HT-29 (cell line): Measurements from ENCODE around the gene NCOR1. TPM values are rescaled to one million over a fixed set of nuclear protein-coding genes. Genes with fewer than 3 reads are reported as not detected.
"Not testable (repeated sequence)": the region's sequence is repeated elsewhere in the genome, so short reads cannot be mapped to it uniquely, and the experiment has no call there.

Experiments
- DNase-seq: peaks from one replicate; pipeline ENCODE4 v3.0.0-alpha.2; 2015; ENCODE audit warnings: low spot score
- total RNA-seq: library from RNA; depleted of rRNA; stranded (reverse); fragments of >200 nt; shearing (Covaris generic); gene quantifications from 2 replicates; pipeline ENCODE4 v1.2.3, GENCODE V29; 2014

The NCOR1 gene
- total RNA-seq, 1 experiment from 2014 or later = 67.7 TPM

DNA sequence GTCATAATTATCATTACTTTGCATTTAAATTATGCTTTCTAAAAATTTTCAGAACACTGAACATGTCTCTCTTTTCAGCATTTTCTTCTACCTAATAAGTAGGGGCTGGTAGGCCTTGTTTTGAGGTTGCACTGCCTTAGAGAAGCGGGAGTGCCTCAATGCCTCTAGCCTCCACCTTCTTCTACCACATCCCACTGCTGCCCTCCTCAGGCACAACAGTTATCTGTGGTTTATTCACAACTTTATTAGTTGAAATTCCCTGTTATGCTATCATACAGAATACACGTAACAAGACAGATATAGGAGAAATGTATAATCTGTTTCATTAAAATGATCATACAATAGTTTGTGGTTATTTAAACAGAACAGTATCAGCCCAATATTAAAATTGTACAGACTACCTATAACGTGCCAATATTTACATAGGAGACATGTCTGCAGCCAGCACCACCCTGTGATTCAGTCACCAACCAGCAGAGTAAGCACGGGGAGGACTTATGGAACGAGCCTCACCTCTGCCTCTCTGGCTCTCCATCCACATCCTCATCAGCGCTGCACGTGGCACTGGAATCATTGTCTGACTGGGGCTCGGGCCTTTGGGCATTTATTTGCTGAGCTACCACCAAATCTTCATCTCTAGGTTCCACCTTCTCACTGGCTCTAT lies 114.5 kb downstream of the NCOR1 start:
- peak; percentile 25 for DNase-seq

DNA sequence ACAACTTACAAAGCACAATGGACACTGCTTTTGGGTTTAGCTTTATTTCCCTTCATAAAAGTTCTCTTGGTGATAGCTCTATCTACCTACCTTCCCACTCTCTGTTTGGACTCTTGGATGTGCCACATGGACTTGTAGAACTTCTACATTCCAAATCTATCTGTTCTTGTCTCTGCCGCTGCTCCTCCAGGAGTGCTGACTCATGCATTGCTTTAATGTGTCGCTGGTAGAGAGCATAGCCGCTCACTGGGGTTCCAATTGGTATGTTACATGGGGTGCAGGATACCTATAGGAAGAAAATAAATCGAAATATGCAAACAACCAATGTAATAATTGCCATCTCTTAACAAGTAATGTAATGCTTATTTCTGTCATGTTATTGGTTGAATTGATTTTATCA lies 123.6 kb downstream of the NCOR1 start:
- no peak for DNase-seq

DNA sequence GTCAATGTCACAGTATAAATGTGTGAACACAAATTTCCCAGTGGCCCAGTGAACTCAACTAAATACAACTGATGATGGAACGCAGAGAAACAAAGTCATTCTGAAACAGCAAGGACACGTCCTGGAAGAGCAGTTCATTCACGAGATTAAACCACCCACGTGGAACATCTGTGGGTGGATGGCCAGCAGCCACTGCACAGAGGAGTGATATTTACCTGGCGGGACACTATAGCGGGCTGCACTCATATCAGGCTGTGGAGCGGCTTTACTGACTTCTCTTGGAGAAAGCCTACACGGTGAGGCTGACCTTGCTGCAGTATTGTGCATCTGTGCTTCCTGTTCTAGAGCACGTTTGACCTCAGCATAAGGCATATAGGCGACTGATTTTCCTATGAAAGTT lies 128.4 kb downstream of the NCOR1 start:
- no peak for DNase-seq

DNA sequence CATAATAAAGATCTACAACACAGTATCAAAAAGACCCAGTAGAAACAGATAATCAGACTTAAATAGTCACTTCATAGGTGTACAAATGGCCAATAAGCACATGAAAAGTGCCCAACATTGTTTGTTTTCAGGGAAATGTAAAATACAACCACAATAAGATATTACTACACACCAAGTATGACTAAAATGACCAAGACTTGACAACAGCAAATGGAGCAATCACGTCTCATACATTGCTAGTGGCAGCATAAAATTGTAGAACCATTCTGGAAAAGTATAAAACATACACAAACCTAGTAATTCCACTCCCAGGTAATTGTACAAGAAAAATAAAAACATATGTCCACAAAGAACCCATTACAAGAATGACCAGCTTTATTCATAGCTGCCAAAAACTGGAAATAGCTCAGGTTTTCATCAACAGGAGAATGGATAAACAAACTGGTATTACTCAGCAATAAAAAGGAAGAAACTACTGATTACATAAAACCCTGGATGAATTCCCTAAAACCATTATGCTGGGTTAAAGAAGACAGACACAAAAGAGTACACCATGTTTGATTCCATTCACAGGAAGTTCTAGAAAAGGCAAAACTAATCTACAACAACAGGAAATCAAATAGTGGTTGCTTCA lies 130.2 kb downstream of the NCOR1 start:
- no peak for DNase-seq

DNA sequence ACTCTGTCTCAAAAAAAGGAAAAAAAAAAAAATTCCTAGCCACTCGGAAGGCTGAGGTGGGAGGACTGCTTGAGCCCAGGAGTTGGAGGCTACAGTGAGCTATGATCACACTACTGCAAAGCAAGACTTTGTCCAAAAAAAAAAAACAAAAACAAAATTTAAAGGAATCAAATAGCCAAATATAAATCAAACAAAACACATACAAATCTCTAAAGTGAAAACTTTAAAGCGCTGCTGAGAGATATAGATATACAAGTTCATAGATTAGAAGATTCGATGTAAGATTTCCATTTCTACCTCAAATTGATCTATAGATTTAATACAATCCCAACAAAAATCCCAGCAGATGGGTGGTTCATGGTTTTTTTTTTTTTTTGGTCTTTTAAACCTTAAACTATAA lies 132.1 kb downstream of the NCOR1 start:
- no peak for DNase-seq

DNA sequence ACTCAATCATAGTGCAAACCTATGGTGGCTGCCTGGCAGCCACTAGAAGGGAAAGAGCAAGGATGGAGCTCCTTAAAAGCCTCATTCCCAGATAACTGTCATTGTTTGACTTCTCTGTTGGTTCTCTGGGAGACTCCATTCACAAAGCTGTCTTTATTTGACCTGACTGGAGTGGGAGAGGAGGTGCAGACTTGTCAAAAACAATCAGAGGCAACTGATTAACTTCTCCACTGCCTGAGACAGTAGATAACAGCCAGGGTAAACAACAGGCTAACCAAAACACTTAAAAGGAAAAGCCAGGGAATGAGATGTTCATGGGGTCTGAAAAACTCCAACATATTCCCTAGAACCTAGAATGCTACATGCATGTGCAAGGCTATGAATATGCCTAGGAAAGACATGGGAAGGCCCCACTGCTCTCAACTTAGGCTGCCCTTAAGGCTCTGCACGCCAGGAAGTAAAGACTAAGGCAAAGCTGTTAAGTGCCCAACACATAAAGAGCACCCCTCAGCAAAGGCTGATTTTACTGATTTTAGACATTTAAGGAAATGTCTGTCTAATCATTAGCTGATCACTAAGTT lies 133.7 kb downstream of the NCOR1 start:
- DNase-seq = no peak

DNA sequence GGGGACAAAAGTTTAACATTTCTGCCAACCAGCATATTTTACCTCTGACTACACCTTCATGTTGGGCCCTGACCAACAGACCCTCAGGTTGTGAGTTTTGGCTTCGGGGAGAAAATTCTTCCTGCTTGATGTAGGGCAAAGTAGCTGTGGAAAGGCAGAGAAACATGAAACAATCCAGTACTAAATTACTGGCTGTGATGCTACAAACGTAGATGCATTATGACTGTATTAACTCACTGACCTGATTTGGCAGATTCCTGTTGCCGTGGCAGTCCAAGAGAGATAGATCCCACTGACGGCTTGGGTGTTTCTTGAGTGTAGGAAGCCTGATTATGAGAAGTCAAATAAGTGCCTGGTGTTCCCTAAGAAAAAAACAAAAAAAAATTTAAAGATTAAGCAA lies 135.0 kb downstream of the NCOR1 start:
- no peak for DNase-seq

DNA sequence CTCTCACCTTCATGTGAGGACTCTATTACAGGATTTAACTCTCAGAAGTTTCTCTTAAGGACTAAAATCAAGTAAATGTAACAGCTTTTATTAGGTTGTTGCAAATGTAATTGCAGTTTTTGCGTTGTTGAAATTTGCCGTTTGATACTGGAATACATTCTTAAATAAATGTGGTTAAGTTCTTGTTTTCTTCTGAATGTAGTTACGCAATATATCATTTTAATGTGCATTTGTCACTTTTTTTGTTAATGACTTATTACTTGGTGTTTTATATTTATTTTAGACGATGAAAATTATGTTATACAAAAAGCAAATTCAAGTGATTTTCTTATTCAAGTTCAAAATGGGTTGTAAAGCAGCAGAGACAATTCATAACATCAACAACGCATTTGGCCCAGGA lies 139.4 kb downstream of the NCOR1 start:
- DNase-seq = no peak

DNA sequence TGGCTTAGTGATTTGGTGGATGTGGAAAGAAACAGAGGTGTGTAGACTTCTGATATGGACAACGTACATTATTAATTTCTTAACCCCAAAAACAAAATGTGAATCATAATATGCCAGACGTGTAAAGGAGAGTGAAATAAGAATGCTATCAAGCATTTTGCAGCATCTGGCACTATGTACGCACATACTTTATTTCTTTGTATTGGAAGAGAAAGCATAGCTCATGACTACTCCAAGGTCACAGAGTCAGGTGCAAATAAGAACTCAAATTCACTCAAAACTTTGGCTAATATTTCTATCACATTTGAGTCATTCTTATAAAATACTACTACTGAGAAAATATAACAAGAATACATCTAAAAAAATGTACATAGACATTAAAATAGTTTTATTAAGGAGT lies 140.9 kb downstream of the NCOR1 start:
- DNase-seq = no peak

DNA sequence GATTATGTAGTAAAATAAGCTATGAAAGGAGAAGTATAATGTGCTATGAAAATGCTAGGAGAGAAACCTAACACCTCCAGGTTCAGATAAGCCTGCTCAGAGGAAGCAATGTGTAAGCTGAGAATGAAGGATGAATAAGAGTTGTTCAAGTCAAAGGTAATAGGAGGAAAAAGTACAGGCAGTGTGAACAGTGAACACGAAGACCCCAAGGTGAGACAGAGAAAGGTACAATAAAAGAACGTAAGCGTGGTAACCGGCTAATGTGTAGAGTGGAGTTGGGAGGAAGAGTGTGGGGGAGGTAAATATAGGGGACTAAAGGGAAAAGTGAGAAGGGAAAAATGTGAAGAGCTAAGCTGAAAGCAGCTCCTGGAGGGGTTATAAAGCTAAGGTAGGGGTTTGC lies 141.5 kb downstream of the NCOR1 start:
- DNase-seq = no peak

DNA sequence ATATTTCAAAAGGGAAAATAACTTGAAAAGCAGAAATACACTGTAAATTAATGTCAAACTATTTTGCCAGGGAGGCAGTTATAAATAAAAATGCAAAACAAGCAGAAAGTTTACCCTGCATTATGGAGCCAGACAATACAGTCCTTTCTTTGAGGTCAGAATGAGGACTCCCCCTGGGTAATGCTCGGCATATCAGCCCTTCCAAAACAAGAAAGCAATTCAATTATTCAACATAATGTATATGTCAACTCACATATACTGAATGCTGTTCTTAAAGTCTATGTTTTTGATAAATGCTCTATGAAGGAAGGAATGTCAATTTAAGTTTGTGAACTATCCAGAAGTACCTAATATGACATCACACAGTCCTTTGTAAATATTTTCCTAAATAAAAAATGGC lies 143.3 kb downstream of the NCOR1 start:
- DNase-seq = no peak

DNA sequence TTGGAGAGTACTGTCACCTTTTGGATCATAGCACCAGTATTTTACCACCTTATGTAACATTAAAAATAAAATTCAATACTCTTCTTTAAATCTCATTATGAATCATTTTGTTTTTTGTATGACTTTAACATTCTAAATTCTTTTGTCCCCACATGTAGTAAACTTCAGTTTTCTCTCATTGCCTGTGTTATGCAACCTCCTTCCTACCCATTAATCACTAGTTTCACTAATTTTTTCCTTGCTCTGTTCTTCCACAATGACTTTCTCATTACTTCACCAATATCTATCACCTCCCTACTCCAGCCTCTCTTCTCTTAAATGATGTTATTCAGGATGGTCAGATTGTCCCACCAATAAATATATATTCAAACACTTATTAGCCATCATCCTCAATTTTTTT lies 147.0 kb downstream of the NCOR1 start:
- DNase-seq = no peak

DNA sequence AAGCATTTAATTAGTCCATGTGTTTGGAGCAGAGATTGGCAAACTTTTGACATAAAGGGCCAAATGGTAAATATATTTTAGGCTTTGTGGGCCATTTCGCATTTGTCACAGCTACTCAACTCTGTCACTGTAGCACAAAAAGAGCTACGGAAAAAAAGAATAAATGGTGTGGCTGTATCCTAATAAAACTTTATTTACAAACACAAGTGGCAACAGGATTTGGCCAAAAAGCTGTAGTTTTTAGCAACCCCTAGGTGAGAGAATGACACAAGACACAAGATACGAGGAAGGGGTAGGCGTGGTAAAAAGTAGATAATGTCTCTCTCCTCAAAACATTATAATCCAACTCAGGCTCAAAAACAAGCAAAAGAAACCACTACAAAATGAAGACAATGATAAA lies 149.2 kb downstream of the NCOR1 start:
- no peak for DNase-seq

DNA sequence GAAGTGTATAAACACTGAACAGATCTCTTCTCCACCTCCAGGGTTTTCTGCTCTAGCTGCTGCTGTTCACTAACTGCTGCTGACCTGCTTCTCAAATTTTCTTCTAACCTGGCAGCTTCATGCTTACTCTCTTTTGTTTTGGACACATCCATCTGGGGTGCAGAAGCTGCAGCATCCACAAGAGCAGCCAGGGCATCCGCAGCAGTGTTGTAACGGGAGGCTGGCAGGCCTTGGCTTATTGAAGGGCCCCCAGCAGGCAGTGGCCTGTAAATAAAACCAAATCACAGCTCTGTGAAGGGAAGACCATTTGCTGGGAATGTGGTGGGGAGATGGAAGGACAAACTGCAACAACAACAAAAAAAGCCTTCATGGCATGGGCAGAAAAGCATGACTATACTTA lies 153.7 kb downstream of the NCOR1 start:
- DNase-seq = no peak

DNA sequence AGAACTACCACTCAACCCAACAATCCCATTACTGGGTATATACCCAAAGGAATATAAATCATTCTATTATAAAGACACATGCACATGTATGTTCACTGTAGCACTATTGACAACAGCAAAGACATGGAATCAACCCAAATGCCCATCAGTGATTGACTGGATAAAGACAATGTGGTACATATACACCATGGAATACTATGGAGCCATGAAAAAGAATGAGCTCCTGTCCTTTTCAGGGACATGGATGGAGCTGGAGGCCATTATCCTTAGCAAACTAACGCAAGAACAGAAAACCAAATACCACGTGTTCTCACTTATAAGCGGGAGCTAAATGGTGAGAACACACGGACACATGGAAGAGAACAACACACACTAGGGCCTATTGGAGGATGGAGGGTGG lies 160.2 kb downstream of the NCOR1 start:
- DNase-seq = not testable (repeated sequence)

DNA sequence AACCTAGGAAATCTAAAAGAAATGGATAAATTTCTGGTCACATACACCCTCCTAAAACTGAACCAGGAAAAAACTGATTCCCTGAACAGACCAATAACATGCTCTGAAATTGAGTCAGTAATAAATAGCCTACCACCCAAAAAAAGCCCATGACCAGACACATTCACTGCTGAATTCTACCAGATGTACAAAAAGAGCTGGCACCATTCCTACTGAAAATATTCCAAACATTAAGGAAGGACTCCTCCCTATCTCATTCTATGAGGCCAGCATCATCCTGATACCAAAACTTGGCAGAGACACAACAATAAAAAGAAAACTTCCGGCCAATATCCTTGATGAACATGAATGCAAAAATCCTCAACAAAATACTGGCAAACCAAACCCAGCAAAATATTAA lies 162.8 kb downstream of the NCOR1 start:
- DNase-seq = no peak

DNA sequence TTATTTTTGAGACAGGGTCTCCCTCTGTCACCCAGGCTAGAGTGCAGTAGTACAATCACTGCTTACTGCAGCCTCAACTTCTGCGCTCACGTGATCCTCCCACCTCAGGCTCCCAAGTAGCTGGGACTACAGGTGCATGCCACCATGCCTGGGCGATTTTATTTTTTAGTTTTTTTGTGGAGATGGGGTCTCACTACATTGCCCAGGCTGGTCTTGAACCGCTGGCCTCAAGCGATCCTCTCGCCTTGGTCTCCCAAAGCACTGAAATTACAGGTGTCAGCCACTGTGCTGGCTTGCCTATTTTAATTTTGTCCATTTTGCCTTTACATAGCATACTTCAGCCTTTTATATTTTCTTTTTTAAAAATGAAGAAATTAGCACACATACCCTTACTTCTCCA lies 164.5 kb downstream of the NCOR1 start:
- no peak for DNase-seq

DNA sequence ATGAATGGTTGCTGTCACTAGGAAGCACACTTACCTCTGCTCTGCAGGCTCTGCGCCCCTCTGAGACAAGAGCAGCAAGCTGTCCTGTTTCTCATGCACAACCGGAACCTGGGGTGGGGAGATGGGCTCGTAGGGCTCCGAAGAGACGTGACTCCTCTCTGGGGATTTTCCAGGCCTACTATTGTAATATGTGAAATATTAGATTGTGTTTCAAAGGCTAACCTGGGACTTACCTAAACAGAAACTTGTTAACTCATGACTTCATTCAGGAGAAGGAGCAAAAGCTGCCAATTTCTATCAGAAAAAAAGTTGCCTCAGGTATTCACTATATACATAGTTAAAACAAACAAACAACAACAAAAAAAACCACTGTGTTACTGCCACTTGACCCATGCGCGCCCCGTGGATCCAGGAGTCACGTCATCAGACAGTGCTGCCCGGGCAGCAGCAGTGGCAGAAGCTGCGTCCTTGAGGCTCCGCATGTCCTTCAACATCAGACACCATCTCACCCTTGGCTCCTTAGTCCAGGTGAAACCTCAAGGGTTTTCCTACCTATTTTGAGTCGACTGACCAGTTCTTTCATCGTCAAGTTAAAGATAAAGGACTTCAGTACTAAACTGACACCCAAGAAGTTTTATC lies 166.4 kb downstream of the NCOR1 start:
- DNase-seq = no peak

DNA sequence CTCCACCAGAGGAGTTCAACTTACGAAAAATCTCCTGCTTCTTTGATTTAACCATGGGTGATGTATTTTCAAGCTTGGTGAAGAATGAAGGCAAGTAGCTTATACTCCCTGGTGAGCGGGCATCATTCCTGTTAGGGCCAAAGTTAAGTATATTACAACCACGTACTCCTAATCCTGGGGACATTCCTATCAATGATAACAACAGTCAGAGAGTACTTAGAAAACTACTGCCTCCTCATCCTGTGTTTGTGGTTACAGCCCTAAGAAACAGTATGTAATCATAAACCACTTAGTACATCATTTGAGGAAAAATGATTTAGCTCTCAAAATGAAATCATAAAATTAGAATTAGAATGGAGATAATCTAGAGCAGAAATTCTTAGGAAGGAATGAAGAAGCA lies 168.4 kb downstream of the NCOR1 start:
- no peak for DNase-seq

DNA sequence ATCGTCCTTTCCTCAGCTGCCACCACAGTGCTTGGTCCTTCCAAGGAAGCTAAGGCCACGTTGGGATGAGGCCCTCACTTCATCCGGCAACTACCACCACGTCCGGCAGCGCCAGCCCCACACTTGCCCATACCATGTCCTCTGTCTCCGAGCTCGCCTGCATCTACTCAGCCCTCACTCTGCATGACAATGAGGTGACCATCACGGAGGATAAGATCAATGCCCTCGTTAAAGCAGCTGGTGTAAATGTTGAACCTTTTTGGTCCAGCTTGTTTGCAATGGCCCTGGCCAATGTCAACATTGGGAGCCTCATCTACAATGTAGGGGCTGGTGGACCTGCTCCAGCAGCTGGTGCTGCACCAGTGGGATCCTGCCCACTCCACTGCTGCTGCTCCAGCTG lies 170.8 kb downstream of the NCOR1 start:
- DNase-seq = no peak

DNA sequence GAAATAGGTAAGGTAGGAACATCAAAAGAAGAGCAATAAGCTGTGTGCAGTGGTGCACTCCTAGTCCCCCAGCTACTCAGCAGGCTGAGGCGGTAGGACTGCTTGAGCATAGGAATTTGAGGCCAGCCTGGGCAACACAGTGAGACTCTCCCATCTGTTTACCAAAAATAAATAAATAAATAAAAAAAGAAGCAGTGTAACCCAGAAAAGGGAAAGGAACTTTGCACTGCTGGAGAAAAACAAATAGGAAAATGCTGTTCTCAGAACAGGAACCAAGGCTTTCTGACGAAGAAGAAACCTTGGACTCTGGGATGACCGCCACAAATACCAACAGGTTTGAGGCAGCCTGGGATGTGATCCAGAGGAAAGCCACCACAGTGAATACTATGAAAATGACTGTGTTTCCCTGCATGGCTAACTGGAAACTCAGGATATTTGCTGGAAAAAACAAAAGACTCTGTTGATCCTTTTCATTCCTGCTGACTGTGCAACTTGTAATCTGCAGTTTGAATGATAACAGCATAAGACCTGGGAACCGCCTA lies 174.6 kb downstream of the NCOR1 start:
- no peak for DNase-seq

DNA sequence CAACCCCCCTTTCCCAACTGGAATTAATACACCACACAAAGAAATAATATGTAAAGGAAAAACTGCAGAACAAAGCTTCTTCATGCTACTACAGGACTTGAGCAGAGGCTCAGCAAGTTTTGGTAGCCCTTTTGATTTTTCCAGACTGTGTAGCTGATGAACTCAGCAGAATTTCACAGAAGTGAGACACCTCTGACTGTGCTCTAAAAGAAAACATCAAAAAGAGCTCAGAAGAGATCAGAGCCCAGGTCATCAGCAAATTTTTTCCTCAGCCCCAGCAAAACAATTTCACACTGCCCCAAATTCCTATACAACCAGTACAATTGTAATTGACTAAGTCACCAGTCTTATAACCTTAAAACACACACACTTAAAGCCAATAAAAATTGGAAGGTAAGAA lies 177.7 kb downstream of the NCOR1 start:
- DNase-seq = no peak

DNA sequence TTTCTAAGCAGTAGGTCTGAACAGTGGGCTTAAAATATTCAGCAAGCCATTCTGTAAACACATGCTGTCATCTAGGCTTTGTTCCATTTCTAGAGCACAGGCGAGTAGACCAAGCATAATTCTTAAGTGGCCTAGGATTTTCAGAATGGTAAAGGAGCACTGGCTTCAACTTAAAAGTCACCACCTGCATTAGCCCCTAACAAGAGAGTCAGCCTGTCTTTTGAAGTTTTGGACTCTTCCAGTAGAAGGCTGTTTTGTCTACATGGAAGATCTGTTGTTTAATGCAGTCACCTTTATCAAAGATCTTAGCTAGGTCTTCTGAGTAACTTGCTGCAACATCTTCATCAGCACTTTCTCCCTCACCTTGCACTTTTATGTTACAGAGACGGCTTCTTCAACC lies 179.1 kb downstream of the NCOR1 start:
- no peak for DNase-seq
